PC-3 (cell line): ENCODE results near the gene SLC23A1. TPM values are rescaled to one million over a fixed set of nuclear protein-coding genes. Genes with fewer than 3 reads are reported as not detected.
"Not testable (repeated sequence)": the region's sequence is repeated elsewhere in the genome, so short reads cannot be mapped to it uniquely, and the experiment has no call there.

Source experiments
- ATAC-seq: fragments of 200-7000 bp; cut with Tn5 transposase; 2 replicates; pipeline ENCODE4 v1.9.1; 2020; ENCODE audit warnings: mild to moderate bottlenecking, moderate library complexity
- BruUV-seq: library from RNA; stranded (reverse); fragments of 400-500 nt; replicated peaks from 2 replicates; lab custom pipeline; 2021; lab: Mats Ljungman, UMichigan
- CTCF ChIA-PET: fragments of 300-600 bp; sonication (Branson Sonifier 250); formaldehyde crosslinking; loops from one replicate; lab custom pipeline; 2022; ENCODE audit warnings: antibody characterized with exemption; lab: Charles Lee
- POLR2A ChIA-PET: fragments of 300-600 bp; sonication (Branson Sonifier 250); formaldehyde crosslinking; loops from one replicate; lab custom pipeline; 2022; ENCODE audit warnings: antibody characterized with exemption; ENCODE audit not compliant: unreplicated experiment; lab: Charles Lee
- DNase-seq: peaks from one replicate; pipeline ENCODE4 v3.0.0-alpha.2; 2015
- H2AFZ ChIP-seq: fragments of 300-600 bp; sonication (generic); 2 replicates; pipeline ENCODE4 v1.6.0; 2016; ENCODE audit warnings: antibody characterized with exemption, low read length
- H3F3A ChIP-seq: fragments of 300-600 bp; sonication (generic); one replicate; pipeline ENCODE4 v1.6.0; 2017; ENCODE audit warnings: antibody characterized with exemption, low read length, control low read depth, mild to moderate bottlenecking; ENCODE audit not compliant: unreplicated experiment
- H3K27ac ChIP-seq: fragments of 300-600 bp; sonication (generic); 2 replicates; pipeline ENCODE4 v1.5.1; 2016; ENCODE audit warnings: mild to moderate bottlenecking, low read length
- H3K27me3 ChIP-seq: fragments of 300-600 bp; sonication (generic); 2 replicates; pipeline ENCODE4 v1.6.1; 2016; ENCODE audit warnings: low read length, mixed read lengths
- H3K36me3 ChIP-seq: fragments of 300-600 bp; sonication (generic); 2 replicates; pipeline ENCODE4 v1.6.1; 2016; ENCODE audit warnings: low read depth, mixed run types, low read length, mixed read lengths
- H3K4me1 ChIP-seq: fragments of 300-600 bp; sonication (generic); 2 replicates; pipeline ENCODE4 v1.5.1; 2016; ENCODE audit warnings: low read length; ENCODE audit not compliant: insufficient read depth
- H3K4me2 ChIP-seq: fragments of 300-600 bp; sonication (generic); 2 replicates; pipeline ENCODE4 v1.6.0; 2016; ENCODE audit warnings: low read length
- H3K4me3 ChIP-seq: fragments of 300-600 bp; sonication (generic); 2 replicates; pipeline ENCODE4 v1.5.1; 2016; ENCODE audit warnings: mild to moderate bottlenecking, low read length, mixed read lengths
- H3K79me2 ChIP-seq: fragments of 300-600 bp; sonication (generic); 2 replicates; pipeline ENCODE4 v1.6.1; 2017; ENCODE audit warnings: low read length, mixed read lengths
- H3K9ac ChIP-seq: fragments of 300-600 bp; sonication (generic); 2 replicates; pipeline ENCODE4 v1.6.0; 2016; ENCODE audit warnings: mild to moderate bottlenecking, low read length
- H3K9me2 ChIP-seq: fragments of 300-600 bp; sonication (generic); replicated peaks from 2 replicates; pipeline ENCODE4 v1.6.1; 2016; ENCODE audit warnings: mixed run types, low read length, mixed read lengths
- H3K9me3 ChIP-seq: fragments of 300-600 bp; sonication (generic); 2 replicates; pipeline ENCODE4 v1.6.1; 2016; ENCODE audit warnings: low read length, mixed read lengths
- H4K20me1 ChIP-seq: fragments of 300-600 bp; sonication (generic); 2 replicates; pipeline ENCODE4 v1.6.1; 2016; ENCODE audit warnings: low read length, mixed read lengths
- EZH2 ChIP-seq: fragments of 300-600 bp; sonication (generic); IDR thresholded peaks from one replicate; pipeline ENCODE4 v1.6.1; 2017; ENCODE audit warnings: antibody characterized with exemption, mild to moderate bottlenecking, low read length; ENCODE audit not compliant: unreplicated experiment
- EZH2phosphoT487 ChIP-seq: fragments of 300-600 bp; sonication (generic); IDR thresholded peaks from 2 replicates; pipeline ENCODE4 v1.6.1; 2018; ENCODE audit warnings: mild to moderate bottlenecking, antibody characterized with exemption, low read length, borderline replicate concordance
- intact Hi-C: fragments of 100-400 bp; cut with micrococcal nuclease; formaldehyde crosslinking; loops from 2 replicates; pipeline ENCODE4 v1.9.0; 2023
- total RNA-seq: library from RNA; depleted of rRNA; stranded (reverse); fragments of >200 nt; gene quantifications from 2 replicates; pipeline ENCODE4 v1.2.3, GENCODE V29; 2014
- TF ChIP-seq, protein P1 (sequence below): fragments of 300-600 bp; sonication (generic); conservative IDR thresholded peaks from 2 replicates; pipeline ENCODE4 v1.5.1; 2017; ENCODE audit warnings: antibody characterized with exemption, low read depth, mild to moderate bottlenecking, low read length

The SLC23A1 gene
- total RNA-seq, 1 experiment from 2014 or later, result not detected

DNA sequence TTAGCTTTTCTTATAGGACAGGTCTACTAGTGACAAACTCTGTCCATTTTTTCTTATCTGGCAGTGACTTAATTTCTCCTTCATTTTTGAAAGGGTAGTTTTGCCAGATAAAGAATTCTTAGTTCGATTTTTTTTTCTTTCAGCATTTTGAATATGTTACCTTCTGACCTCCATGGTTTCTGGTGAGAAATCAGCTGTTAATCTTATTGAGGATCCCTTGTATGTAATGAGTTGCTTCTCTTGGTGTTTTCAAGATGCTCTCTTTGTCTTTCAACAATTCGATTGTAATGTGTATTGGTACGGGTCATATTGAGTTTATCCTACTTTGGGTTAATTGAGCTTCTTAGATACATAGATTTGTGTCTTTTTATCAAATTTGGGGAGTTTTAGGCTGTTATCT, 28.9 kb downstream of the SLC23A1 start:
- no peak overlapping the region for H3K4me2 ChIP-seq
- no peaks in the 10 kb centered on the region for H3K9me2 ChIP-seq
- H3K36me3 ChIP-seq, result no peaks in the 10 kb centered on the region; the same call in 1 of the 2 replicates
- H2AFZ ChIP-seq, result no peak overlapping the region
- no peak for DNase-seq
- H3K27me3 ChIP-seq, result no peaks in the 10 kb centered on the region
- ChIA-PET CTCF (no interaction called here), POLR2A (no interaction called here)
- no peaks in the 10 kb centered on the region for H3K9me3 ChIP-seq
- peaks cover 98% of the 10 kb centered on the region for H3K79me2 ChIP-seq
- ATAC-seq, result no peak
- no TSS peak for BruUV-seq
- no peak overlapping the region for H3K27ac ChIP-seq
- H3K9ac ChIP-seq, result no peak overlapping the region
- intact Hi-C loops, result no loop called here
- peaks cover 14% of the 10 kb centered on the region; the same call in 1 of the 2 replicates for H4K20me1 ChIP-seq
- no peaks in the 10 kb centered on the region for H3F3A ChIP-seq
- H3K4me1 ChIP-seq, result peaks cover 5% of the 10 kb centered on the region
- TF ChIP-seq EZH2, result no peak
- TF ChIP-seq EZH2phosphoT487, result no peak
- no peak overlapping the region for H3K4me3 ChIP-seq

DNA sequence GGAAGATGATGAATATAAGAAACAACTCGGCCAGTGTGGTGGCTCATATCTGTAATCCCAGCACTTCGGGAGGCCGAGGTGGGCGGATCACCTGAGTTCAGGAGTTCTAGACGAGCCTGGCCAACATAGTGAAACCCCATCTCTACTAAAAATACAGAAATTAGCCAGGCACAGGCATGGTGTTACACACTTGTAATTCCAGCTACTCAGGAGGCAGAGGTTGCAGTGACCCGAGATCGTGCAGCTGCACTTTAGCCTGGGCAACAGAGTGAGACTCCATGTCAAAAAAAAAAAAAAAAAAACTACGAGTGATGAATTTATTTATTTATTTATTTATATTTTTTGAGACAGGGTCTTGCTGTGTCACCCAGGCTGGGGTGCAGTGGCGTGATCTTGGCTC, 35.2 kb downstream of the SLC23A1 start:
- H3K27me3 ChIP-seq, DNase-seq, H2AFZ ChIP-seq, H3K9ac ChIP-seq, H3K9me2 ChIP-seq, H3K4me2 ChIP-seq, POLR2A ChIA-PET, H3F3A ChIP-seq, ATAC-seq, BruUV-seq, H3K27ac ChIP-seq, intact Hi-C loops, H3K4me3 ChIP-seq, CTCF ChIA-PET, H3K9me3 ChIP-seq, H3K36me3 ChIP-seq: not testable (repeated sequence)
- Histone ChIP-seq H3K4me1 (peaks cover 11% of the 10 kb centered on the region; the same call in 1 of the 2 replicates), H3K79me2 (peaks cover 98% of the 10 kb centered on the region), H4K20me1 (peaks cover 32% of the 10 kb centered on the region)

DNA sequence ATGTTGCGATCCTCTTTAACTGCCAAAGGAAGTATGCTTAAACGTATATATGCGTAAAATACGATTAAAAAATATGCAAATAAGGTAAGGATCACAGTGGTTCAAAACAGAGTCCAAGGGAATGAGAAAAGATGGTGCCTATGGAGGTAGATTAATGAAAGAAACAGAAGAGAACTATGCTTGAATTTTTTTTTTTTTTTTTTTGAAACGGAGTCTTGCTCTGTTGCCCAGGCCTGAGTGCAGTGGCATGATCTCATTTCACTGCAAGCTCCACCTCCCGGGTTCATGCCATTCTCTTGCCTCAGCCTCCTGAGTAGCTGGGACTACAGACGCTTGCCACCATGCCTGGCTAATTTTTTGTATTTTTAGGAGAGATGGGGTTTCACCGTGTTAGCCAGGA, 37.7 kb downstream of the SLC23A1 start:
- H4K20me1 ChIP-seq, result peaks cover 33% of the 10 kb centered on the region
- H3K9me2 ChIP-seq, BruUV-seq, ATAC-seq, H3K27ac ChIP-seq, H2AFZ ChIP-seq, H3K9ac ChIP-seq, H3K9me3 ChIP-seq, H3K4me2 ChIP-seq, CTCF ChIA-PET, DNase-seq, H3K36me3 ChIP-seq, H3K27me3 ChIP-seq, H3K4me3 ChIP-seq, H3F3A ChIP-seq, intact Hi-C loops: not testable (repeated sequence)
- peaks cover 86% of the 10 kb centered on the region for H3K79me2 ChIP-seq
- POLR2A ChIA-PET, result interaction anchor here (0.6 kb wide), 1 partner anchor 101 kb away, joined by 3 read pairs; no protein-coding TSS in a partner anchor
- H3K4me1 ChIP-seq, result peaks cover 18% of the 10 kb centered on the region

DNA sequence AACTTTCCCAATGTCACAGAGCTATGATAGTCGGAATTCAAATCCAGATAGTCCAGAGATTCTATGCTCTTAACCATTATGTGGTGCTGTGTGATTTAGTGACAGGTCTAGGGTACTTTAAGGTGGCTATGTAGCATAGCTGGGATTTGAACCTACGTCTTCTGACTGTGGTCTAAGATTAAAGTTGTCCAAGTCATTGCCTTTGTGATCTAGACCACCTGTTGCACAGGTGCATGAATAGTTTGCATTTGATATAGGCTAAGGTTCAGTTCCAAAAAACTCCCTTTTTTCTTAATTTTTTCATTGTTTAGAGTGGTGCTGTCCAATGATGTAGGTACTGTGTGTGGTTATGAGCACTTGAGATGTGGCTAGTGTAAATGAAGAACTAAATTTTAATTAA, 38.9 kb downstream of the SLC23A1 start:
- Histone ChIP-seq H3K9ac (no peak overlapping the region), H3K4me1 (peaks cover 18% of the 10 kb centered on the region), H3K4me3 (peak overlapping the region; percentile 96), H4K20me1 (peaks cover 33% of the 10 kb centered on the region), H3K4me2 (peak overlapping the region; percentile 100), H3K27ac (no peak overlapping the region), H3K27me3 (no peaks in the 10 kb centered on the region), H3K79me2 (peaks cover 74% of the 10 kb centered on the region), H3F3A (no peaks in the 10 kb centered on the region), H2AFZ (no peak overlapping the region), H3K9me2 (no peaks in the 10 kb centered on the region), H3K36me3 (no peaks in the 10 kb centered on the region), H3K9me3 (no peaks in the 10 kb centered on the region)
- no peak for DNase-seq
- ChIA-PET POLR2A (no interaction called here), CTCF (no interaction called here)
- TF ChIP-seq, protein P1, sequence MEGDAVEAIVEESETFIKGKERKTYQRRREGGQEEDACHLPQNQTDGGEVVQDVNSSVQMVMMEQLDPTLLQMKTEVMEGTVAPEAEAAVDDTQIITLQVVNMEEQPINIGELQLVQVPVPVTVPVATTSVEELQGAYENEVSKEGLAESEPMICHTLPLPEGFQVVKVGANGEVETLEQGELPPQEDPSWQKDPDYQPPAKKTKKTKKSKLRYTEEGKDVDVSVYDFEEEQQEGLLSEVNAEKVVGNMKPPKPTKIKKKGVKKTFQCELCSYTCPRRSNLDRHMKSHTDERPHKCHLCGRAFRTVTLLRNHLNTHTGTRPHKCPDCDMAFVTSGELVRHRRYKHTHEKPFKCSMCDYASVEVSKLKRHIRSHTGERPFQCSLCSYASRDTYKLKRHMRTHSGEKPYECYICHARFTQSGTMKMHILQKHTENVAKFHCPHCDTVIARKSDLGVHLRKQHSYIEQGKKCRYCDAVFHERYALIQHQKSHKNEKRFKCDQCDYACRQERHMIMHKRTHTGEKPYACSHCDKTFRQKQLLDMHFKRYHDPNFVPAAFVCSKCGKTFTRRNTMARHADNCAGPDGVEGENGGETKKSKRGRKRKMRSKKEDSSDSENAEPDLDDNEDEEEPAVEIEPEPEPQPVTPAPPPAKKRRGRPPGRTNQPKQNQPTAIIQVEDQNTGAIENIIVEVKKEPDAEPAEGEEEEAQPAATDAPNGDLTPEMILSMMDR, result no peak
- TF ChIP-seq EZH2 (no peak), EZH2phosphoT487 (no peak)
- intact Hi-C loops, result no loop called here
- no TSS peak for BruUV-seq
- ATAC-seq, result no peak
